ENCODE results near the gene FAM184B.

- TF ChIP-seq, protein P1, sequence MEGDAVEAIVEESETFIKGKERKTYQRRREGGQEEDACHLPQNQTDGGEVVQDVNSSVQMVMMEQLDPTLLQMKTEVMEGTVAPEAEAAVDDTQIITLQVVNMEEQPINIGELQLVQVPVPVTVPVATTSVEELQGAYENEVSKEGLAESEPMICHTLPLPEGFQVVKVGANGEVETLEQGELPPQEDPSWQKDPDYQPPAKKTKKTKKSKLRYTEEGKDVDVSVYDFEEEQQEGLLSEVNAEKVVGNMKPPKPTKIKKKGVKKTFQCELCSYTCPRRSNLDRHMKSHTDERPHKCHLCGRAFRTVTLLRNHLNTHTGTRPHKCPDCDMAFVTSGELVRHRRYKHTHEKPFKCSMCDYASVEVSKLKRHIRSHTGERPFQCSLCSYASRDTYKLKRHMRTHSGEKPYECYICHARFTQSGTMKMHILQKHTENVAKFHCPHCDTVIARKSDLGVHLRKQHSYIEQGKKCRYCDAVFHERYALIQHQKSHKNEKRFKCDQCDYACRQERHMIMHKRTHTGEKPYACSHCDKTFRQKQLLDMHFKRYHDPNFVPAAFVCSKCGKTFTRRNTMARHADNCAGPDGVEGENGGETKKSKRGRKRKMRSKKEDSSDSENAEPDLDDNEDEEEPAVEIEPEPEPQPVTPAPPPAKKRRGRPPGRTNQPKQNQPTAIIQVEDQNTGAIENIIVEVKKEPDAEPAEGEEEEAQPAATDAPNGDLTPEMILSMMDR (IDR thresholded peaks at IDR 0.05): no peak
- TF ChIP-seq POLR2A (IDR thresholded peaks at IDR 0.05): no peak
These were observed 162.5 kb downstream of the FAM184B start for GRCh38 chr4:17618926-17619325.
